GM23338 (cell line): ENCODE data around the gene GPR108. TPM values are rescaled to one million over a fixed set of nuclear protein-coding genes. Genes with fewer than 3 reads are reported as not detected.

ENCODE experiments used
- ATAC-seq: fragments of 200-7000 bp; cut with Tn5 transposase; 3 replicates; pipeline ENCODE4 v1.9.1; 2020
- DNase-seq: peaks from one replicate; pipeline ENCODE4 v3.0.0-alpha.2; 2015; ENCODE audit warnings: low spot score
- H2AFZ ChIP-seq: fragments of 200-600 bp; sonication (generic); 2 replicates; pipeline ENCODE4 v1.8.0; 2016; ENCODE audit warnings: antibody characterized with exemption, mild to moderate bottlenecking, moderate library complexity
- H3F3A ChIP-seq: fragments of 200-600 bp; sonication (generic); replicated peaks from 2 replicates; pipeline ENCODE4 v1.8.0; 2017; ENCODE audit warnings: antibody characterized with exemption, mixed run types, low read depth
- H3K27ac ChIP-seq: fragments of 200-600 bp; sonication (generic); 2 replicates; pipeline ENCODE4 v1.6.1; 2016; ENCODE audit warnings: low read depth
- H3K27me3 ChIP-seq: fragments of 200-600 bp; sonication (generic); 2 replicates; pipeline ENCODE4 v1.8.0; 2016; ENCODE audit warnings: mild to moderate bottlenecking, mixed run types, moderate library complexity; ENCODE audit not compliant: insufficient read depth
- H3K36me3 ChIP-seq: fragments of 200-600 bp; sonication (generic); 2 replicates; pipeline ENCODE4 v1.8.0; 2016; ENCODE audit warnings: mild to moderate bottlenecking; ENCODE audit not compliant: insufficient read depth
- H3K4me1 ChIP-seq: fragments of 200-600 bp; sonication (generic); 2 replicates; pipeline ENCODE4 v1.8.0; 2016; ENCODE audit warnings: mild to moderate bottlenecking, moderate library complexity; ENCODE audit not compliant: insufficient read depth
- H3K4me2 ChIP-seq: fragments of 200-600 bp; sonication (generic); 2 replicates; pipeline ENCODE4 v1.7.1; 2017; ENCODE audit warnings: mixed run types
- H3K4me3 ChIP-seq: fragments of 200-600 bp; sonication (generic); 2 replicates; pipeline ENCODE4 v1.6.1; 2016; ENCODE audit warnings: mixed run types
- H3K79me2 ChIP-seq: fragments of 200-600 bp; sonication (generic); replicated peaks from 2 replicates; pipeline ENCODE4 v1.8.0; 2017; ENCODE audit warnings: mild to moderate bottlenecking; ENCODE audit not compliant: insufficient read depth
- H3K9me2 ChIP-seq: fragments of 200-600 bp; sonication (generic); 2 replicates; pipeline ENCODE4 v1.8.0; 2017; ENCODE audit not compliant: insufficient read depth
- H4K20me1 ChIP-seq: fragments of 200-600 bp; sonication (generic); replicated peaks from 2 replicates; pipeline ENCODE4 v1.8.0; 2017; ENCODE audit warnings: mild to moderate bottlenecking; ENCODE audit not compliant: insufficient read depth
- H3K27ac Mint-ChIP-seq: 2 replicates; pipeline ENCODE4 v1.8.0; 2020; ENCODE audit warnings: inconsistent platforms, mild to moderate bottlenecking, moderate library complexity, mixed read lengths
- H3K27me3 Mint-ChIP-seq: 3 replicates; pipeline ENCODE4 v1.8.0; 2022; ENCODE audit warnings: low read depth, mild to moderate bottlenecking, moderate library complexity, mixed read lengths, inconsistent platforms; ENCODE audit not compliant: insufficient read depth, poor library complexity
- H3K36me3 Mint-ChIP-seq: 3 replicates; pipeline ENCODE4 v1.8.0; 2021; ENCODE audit warnings: low read depth, mild to moderate bottlenecking, inconsistent platforms, moderate library complexity, mixed read lengths
- H3K4me1 Mint-ChIP-seq: 3 replicates; pipeline ENCODE4 v1.8.0; 2020; ENCODE audit warnings: mild to moderate bottlenecking, inconsistent platforms, mixed read lengths
- H3K4me3 Mint-ChIP-seq: 3 replicates; pipeline ENCODE4 v1.8.0; 2021; ENCODE audit warnings: moderate library complexity, mild to moderate bottlenecking, inconsistent platforms, mixed read lengths
- H3K9me3 Mint-ChIP-seq: 3 replicates; pipeline ENCODE4 v1.8.0; 2020; ENCODE audit warnings: moderate library complexity, mild to moderate bottlenecking, inconsistent platforms, mixed read lengths
- CREB1 ChIP-seq: fragments of 250-450 bp; sonication (Bioruptor Pico); IDR thresholded peaks from 2 replicates; pipeline ENCODE4 v1.5.0; 2020; ENCODE audit warnings: low read depth, mild to moderate bottlenecking, moderate library complexity
- EZH2phosphoT487 ChIP-seq: fragments of 200-600 bp; sonication (generic); IDR thresholded peaks from one replicate; pipeline ENCODE4 v1.8.1; 2018; ENCODE audit warnings: antibody characterized with exemption; ENCODE audit not compliant: unreplicated experiment
- JUNB ChIP-seq: IDR thresholded peaks from one replicate; pipeline ENCODE4 v1.6.1; 2016; ENCODE audit warnings: antibody characterized with exemption; ENCODE audit not compliant: unreplicated experiment
- STAT1 ChIP-seq: IDR thresholded peaks from one replicate; pipeline ENCODE4 v1.6.1; 2016; ENCODE audit warnings: antibody characterized with exemption; ENCODE audit not compliant: unreplicated experiment
- ZNF114 ChIP-seq: fragments of 250-450 bp; sonication (Bioruptor Pico); IDR thresholded peaks from 2 replicates; pipeline ENCODE4 v1.5.0; 2020; ENCODE audit warnings: mild to moderate bottlenecking, moderate library complexity
- ZNF331 ChIP-seq: fragments of 250-450 bp; sonication (Bioruptor Pico); IDR thresholded peaks from 2 replicates; pipeline ENCODE4 v1.5.0; 2020; ENCODE audit warnings: low read depth, mild to moderate bottlenecking, moderate library complexity
- polyA plus RNA-seq: library from polyadenylated mRNA; unstranded; fragments of >200 nt; fragmentation: Nextera tagmentation; extraction: Ambion mirVana; gene quantifications from 2 replicates; pipeline ENCODE4 v1.2.1, GENCODE V29; 2016
- total RNA-seq: library from RNA; depleted of rRNA; stranded (reverse); fragments of >200 nt; shearing (Covaris generic); gene quantifications from 2 replicates; pipeline ENCODE4 v1.2.3, GENCODE V29; 2014
- TF ChIP-seq, protein P1 (sequence below): fragments of 250-450 bp; sonication (Bioruptor Pico); IDR thresholded peaks from 2 replicates; pipeline ENCODE4 v1.5.0; 2020; ENCODE audit warnings: mild to moderate bottlenecking, moderate library complexity
- TF ChIP-seq, protein P2 (sequence below): IDR thresholded peaks from one replicate; pipeline ENCODE4 v1.6.1; 2018; ENCODE audit warnings: antibody characterized with exemption; ENCODE audit not compliant: unreplicated experiment
- TF ChIP-seq, protein P3 (sequence below): IDR thresholded peaks from 2 replicates; pipeline ENCODE4 v1.6.1; 2016; ENCODE audit warnings: antibody characterized with exemption

Gene GPR108
- total and polyA plus RNA-seq, 2 experiments from 2014 or later = 44.8 to 57.9 TPM

DNA sequence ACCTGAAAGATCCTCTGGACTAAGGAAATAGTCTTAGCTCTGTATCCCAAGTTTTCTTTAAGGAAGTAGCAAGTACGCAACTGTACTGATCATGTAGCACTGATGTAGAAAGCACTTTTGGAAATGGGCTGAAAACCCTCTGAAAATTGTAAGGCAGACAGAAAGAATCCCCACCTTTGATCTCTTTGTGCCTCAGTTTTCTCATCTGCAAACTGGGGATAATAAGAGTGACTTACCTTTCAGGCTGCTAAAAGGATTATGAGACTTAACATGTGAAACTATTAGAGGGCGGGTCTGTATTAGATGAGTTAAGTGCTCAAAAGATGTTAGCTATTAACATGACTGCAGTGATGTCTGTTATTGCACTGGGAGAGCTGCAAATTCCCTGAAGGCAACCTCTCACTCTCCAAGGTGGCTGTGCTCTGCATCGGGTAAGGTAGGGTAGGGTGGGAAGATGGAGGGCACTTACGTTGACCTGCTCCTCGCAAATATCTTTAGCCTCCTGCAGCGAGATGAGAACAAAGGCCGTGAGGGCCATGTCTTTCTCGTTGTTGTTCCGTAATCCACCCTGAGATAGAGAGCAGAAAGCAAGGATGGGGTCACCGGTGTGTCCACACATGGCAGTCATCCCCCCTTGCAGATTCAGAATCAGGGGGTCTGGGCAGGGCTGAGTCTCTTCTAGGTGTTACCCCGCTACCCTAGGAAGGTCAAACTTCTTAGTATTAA lies 47.1 kb downstream of the GPR108 start (continued):
- TF ChIP-seq, protein P1, sequence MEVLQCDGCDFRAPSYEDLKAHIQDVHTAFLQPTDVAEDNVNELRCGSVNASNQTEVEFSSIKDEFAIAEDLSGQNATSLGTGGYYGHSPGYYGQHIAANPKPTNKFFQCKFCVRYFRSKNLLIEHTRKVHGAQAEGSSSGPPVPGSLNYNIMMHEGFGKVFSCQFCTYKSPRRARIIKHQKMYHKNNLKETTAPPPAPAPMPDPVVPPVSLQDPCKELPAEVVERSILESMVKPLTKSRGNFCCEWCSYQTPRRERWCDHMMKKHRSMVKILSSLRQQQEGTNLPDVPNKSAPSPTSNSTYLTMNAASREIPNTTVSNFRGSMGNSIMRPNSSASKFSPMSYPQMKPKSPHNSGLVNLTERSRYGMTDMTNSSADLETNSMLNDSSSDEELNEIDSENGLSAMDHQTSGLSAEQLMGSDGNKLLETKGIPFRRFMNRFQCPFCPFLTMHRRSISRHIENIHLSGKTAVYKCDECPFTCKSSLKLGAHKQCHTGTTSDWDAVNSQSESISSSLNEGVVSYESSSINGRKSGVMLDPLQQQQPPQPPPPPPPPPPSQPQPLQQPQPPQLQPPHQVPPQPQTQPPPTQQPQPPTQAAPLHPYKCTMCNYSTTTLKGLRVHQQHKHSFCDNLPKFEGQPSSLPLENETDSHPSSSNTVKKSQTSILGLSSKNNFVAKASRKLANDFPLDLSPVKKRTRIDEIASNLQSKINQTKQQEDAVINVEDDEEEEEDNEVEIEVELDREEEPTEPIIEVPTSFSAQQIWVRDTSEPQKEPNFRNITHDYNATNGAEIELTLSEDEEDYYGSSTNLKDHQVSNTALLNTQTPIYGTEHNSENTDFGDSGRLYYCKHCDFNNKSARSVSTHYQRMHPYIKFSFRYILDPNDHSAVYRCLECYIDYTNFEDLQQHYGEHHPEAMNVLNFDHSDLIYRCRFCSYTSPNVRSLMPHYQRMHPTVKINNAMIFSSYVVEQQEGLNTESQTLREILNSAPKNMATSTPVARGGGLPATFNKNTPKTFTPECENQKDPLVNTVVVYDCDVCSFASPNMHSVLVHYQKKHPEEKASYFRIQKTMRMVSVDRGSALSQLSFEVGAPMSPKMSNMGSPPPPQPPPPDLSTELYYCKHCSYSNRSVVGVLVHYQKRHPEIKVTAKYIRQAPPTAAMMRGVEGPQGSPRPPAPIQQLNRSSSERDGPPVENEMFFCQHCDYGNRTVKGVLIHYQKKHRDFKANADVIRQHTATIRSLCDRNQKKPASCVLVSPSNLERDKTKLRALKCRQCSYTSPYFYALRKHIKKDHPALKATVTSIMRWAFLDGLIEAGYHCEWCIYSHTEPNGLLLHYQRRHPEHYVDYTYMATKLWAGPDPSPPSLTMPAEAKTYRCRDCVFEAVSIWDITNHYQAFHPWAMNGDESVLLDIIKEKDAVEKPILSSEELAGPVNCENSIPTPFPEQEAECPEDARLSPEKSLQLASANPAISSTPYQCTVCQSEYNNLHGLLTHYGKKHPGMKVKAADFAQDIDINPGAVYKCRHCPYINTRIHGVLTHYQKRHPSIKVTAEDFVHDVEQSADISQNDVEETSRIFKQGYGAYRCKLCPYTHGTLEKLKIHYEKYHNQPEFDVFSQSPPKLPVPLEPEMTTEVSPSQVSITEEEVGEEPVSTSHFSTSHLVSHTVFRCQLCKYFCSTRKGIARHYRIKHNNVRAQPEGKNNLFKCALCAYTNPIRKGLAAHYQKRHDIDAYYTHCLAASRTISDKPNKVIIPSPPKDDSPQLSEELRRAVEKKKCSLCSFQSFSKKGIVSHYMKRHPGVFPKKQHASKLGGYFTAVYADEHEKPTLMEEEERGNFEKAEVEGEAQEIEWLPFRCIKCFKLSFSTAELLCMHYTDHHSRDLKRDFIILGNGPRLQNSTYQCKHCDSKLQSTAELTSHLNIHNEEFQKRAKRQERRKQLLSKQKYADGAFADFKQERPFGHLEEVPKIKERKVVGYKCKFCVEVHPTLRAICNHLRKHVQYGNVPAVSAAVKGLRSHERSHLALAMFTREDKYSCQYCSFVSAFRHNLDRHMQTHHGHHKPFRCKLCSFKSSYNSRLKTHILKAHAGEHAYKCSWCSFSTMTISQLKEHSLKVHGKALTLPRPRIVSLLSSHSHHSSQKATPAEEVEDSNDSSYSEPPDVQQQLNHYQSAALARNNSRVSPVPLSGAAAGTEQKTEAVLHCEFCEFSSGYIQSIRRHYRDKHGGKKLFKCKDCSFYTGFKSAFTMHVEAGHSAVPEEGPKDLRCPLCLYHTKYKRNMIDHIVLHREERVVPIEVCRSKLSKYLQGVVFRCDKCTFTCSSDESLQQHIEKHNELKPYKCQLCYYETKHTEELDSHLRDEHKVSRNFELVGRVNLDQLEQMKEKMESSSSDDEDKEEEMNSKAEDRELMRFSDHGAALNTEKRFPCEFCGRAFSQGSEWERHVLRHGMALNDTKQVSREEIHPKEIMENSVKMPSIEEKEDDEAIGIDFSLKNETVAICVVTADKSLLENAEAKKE (CRISPR knock-in tag) = no peak
- no peak for TF ChIP-seq ZNF331
- no peak for TF ChIP-seq JUNB

DNA sequence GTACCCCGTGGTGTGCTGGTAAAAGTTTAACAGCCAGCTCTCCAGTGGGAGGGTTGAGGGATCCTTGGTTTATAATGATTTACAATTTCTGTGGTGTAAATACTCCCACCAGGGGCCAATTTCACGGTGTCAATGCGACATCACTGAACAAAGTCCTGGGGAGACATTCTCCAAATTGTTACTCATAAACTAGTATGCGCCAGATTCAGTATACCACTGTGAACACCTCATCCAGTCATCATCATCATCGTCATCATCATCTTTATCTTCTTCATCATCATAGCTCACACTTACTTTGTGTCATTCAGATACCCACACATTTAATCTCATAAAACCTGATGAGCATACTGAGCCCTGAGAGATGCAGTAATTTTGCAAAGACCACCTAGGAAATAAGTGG lies 50.3 kb downstream of the GPR108 start:
- Histone ChIP-seq H3K4me1 (no peaks in the 10 kb centered on the region), H4K20me1 (no peaks in the 10 kb centered on the region), H2AFZ (no peak overlapping the region), H3K79me2 (no peaks in the 10 kb centered on the region), H3K4me3 (no peak overlapping the region), H3K27ac (no peak overlapping the region), H3F3A (no peaks in the 10 kb centered on the region), H3K4me2 (no peak overlapping the region), H3K36me3 (no peaks in the 10 kb centered on the region), H3K9me2 (no peaks in the 10 kb centered on the region), H3K27me3 (no peaks in the 10 kb centered on the region)
- DNase-seq (no peak), ATAC-seq (no peak)
- Mint-ChIP-seq H3K27ac (no peak overlapping the region), H3K36me3 (peaks cover 50% of the 10 kb centered on the region), H3K4me1 (no peaks in the 10 kb centered on the region), H3K27me3 (peaks cover 2% of the 10 kb centered on the region), H3K9me3 (peaks cover 93% of the 10 kb centered on the region), H3K4me3 (no peak overlapping the region)
- TF ChIP-seq, protein P2, sequence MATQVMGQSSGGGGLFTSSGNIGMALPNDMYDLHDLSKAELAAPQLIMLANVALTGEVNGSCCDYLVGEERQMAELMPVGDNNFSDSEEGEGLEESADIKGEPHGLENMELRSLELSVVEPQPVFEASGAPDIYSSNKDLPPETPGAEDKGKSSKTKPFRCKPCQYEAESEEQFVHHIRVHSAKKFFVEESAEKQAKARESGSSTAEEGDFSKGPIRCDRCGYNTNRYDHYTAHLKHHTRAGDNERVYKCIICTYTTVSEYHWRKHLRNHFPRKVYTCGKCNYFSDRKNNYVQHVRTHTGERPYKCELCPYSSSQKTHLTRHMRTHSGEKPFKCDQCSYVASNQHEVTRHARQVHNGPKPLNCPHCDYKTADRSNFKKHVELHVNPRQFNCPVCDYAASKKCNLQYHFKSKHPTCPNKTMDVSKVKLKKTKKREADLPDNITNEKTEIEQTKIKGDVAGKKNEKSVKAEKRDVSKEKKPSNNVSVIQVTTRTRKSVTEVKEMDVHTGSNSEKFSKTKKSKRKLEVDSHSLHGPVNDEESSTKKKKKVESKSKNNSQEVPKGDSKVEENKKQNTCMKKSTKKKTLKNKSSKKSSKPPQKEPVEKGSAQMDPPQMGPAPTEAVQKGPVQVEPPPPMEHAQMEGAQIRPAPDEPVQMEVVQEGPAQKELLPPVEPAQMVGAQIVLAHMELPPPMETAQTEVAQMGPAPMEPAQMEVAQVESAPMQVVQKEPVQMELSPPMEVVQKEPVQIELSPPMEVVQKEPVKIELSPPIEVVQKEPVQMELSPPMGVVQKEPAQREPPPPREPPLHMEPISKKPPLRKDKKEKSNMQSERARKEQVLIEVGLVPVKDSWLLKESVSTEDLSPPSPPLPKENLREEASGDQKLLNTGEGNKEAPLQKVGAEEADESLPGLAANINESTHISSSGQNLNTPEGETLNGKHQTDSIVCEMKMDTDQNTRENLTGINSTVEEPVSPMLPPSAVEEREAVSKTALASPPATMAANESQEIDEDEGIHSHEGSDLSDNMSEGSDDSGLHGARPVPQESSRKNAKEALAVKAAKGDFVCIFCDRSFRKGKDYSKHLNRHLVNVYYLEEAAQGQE = no peak
- no peak for TF ChIP-seq ZNF114 (CRISPR knock-in tag)
- no peak for TF ChIP-seq STAT1
- no peak for TF ChIP-seq EZH2phosphoT487
- TF ChIP-seq, protein P3, sequence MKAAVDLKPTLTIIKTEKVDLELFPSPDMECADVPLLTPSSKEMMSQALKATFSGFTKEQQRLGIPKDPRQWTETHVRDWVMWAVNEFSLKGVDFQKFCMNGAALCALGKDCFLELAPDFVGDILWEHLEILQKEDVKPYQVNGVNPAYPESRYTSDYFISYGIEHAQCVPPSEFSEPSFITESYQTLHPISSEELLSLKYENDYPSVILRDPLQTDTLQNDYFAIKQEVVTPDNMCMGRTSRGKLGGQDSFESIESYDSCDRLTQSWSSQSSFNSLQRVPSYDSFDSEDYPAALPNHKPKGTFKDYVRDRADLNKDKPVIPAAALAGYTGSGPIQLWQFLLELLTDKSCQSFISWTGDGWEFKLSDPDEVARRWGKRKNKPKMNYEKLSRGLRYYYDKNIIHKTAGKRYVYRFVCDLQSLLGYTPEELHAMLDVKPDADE = no peak
- no peak for TF ChIP-seq CREB1 (CRISPR knock-in tag)
